AG10803 (cell line): Measurements from ENCODE around the gene GPSM1.

Experiments
- DNase-seq: peaks from one replicate; pipeline ENCODE4 v3.0.0; 2010; ENCODE audit warnings: low read depth
- H3K4me3 ChIP-seq: 2 replicates; pipeline ENCODE4 v1.5.1; 2011; ENCODE audit warnings: mild to moderate bottlenecking, low read length, control low read depth
- CTCF ChIP-seq: conservative IDR thresholded peaks from 2 replicates; pipeline ENCODE4 v1.5.1; 2011; ENCODE audit warnings: mild to moderate bottlenecking, low read length, control low read depth, inconsistent platforms

The GPSM1 gene

DNA sequence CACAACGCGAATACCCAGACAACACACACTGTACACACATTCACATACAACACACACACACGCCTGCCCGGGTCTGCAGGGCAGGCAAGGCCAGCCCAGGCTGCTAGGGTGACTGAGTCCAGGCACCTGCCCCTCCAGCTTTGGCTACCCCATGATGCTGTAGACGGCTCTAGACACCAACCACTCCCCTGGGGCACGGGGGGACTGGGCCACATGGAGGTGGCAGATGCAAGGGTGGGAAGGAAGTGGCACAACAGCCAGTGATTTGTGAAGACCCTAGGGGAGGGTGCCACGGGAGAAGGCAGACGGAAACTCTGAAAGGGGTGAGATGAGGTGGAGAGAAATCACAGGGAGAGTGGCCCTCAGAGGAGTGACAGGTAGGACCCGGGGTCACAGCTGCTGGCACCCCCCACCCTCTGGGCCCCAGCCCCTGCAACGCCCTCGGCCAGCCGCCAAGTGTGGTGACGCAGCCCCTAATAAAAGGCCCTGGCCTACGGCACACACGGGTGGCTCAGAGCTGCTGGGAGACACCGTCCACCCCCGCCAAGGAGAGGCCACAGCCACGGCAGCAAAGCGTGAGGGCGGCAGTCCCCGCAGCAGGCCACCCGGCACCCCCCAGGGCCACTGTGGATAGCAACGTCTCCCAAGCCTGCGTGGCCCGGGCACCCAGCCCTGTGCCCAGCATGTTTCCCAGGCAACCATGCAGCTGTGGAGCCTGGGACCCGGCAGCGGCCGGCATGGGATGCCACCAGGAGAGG is 16.9 kb upstream of the GPSM1 start:
- no peak for TF ChIP-seq CTCF
- no peak for DNase-seq

GRCh38 chr9:136311051-136312008 is 16.0 kb upstream of the GPSM1 start:
- no peak for TF ChIP-seq CTCF

More for the DNA sequence above, 16.9 kb upstream of the GPSM1 start:
- no peak overlapping the region for H3K4me3 ChIP-seq

DNA sequence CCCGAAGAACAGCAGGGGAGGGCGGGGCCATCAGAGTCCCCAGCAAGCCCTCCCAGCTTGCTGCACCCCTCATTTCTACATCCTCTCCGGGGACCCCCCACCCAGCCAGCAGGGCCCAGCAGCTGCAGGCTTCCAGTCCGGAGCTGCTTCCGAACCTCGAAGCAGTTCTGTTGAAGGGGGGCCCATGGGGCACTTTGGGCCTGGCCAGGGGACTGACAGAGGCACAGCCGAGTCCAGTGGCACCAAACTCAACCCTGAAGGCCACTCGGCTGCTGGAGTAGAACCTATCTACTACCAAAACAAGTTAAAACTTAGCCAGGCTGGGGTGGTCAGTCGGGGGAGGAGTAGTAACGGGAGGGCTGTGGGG is 15.3 kb upstream of the GPSM1 start:
- no peak overlapping the region for H3K4me3 ChIP-seq
- no peak for TF ChIP-seq CTCF
- no peak for DNase-seq

More at GRCh38 chr9:136311051-136312008, 16.0 kb upstream of the GPSM1 start:
- DNase-seq, result no peak
- no peak overlapping the region for H3K4me3 ChIP-seq

- peak; percentile 45 for DNase-seq
- H3K4me3 ChIP-seq, result no peak overlapping the region
- TF ChIP-seq CTCF, result peak; percentile 74
Measured at GRCh38 chr9:136312436-136312835, 14.9 kb upstream of the GPSM1 start.

- TF ChIP-seq CTCF, result no peak
- H3K4me3 ChIP-seq, result no peak overlapping the region
- no peak for DNase-seq
Measured at GRCh38 chr9:136313111-136314055, 14.0 kb upstream of the GPSM1 start.

DNA sequence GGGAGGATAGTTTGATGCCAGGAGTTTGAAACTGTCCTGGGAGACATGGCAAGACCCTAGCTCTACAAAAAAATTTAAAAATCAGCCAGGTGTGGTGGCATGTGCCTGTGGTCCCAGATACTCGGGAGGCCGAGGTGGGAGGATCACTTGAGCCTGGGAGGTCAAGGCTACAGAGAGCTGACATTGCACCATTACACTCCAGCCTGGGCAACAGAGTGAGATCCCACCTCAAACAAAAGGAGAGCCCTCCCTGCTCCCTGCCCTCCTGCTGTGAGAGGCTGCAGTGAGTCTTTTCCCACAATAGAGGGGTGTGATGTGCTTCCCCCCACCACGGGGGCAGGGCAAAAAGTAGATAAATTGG is 13.3 kb upstream of the GPSM1 start:
- DNase-seq, result no peak
- TF ChIP-seq CTCF, result no peak
- H3K4me3 ChIP-seq, result no peak overlapping the region
